GM21526 (cell line): ENCODE results near the gene HS3ST3A1.
"Not testable (repeated sequence)": the region's sequence is repeated elsewhere in the genome, so short reads cannot be mapped to it uniquely, and the experiment has no call there.

Experiments
- ATAC-seq: cut with Tn5 transposase; IDR thresholded peaks from one replicate; pipeline ENCODE4 v1.9.1; 2021; ENCODE audit warnings: moderate library complexity; ENCODE audit not compliant: unreplicated experiment, low FRiP score

HS3ST3A1 gene

GRCh38 chr17:13576661-13577526 lies 24.8 kb downstream of the HS3ST3A1 start:
- ATAC-seq, result no peak

GRCh38 chr17:13575922-13576419 lies 25.8 kb downstream of the HS3ST3A1 start:
- no peak for ATAC-seq

GRCh38 chr17:13575466-13575865 lies 26.3 kb downstream of the HS3ST3A1 start:
- ATAC-seq, result no peak

GRCh38 chr17:13572581-13572980 lies 29.1 kb downstream of the HS3ST3A1 start:
- ATAC-seq, result no peak

GRCh38 chr17:13569398-13570123 lies 32.2 kb downstream of the HS3ST3A1 start:
- no peak for ATAC-seq

GRCh38 chr17:13568582-13569397 lies 32.9 kb downstream of the HS3ST3A1 start:
- ATAC-seq, result no peak

- no peak for ATAC-seq
These were observed 37.9 kb downstream of the HS3ST3A1 start for GRCh38 chr17:13563866-13564265.

GRCh38 chr17:13562271-13562800 lies 39.4 kb downstream of the HS3ST3A1 start:
- ATAC-seq, result no peak

GRCh38 chr17:13561606-13562270 lies 40.0 kb downstream of the HS3ST3A1 start:
- no peak for ATAC-seq

- no peak for ATAC-seq
These were observed 40.8 kb downstream of the HS3ST3A1 start for GRCh38 chr17:13560935-13561334.

GRCh38 chr17:13558588-13558987 lies 43.1 kb downstream of the HS3ST3A1 start:
- ATAC-seq, result no peak

- ATAC-seq, result no peak
These were observed 44.7 kb downstream of the HS3ST3A1 start for GRCh38 chr17:13557077-13557476.

- no peak for ATAC-seq
These were observed 47.5 kb downstream of the HS3ST3A1 start for GRCh38 chr17:13554231-13554630.

GRCh38 chr17:13550291-13550690 lies 51.4 kb downstream of the HS3ST3A1 start:
- ATAC-seq, result no peak

GRCh38 chr17:13548576-13548975 lies 53.2 kb downstream of the HS3ST3A1 start:
- not testable (repeated sequence) for ATAC-seq

GRCh38 chr17:13546851-13547250 lies 54.9 kb downstream of the HS3ST3A1 start:
- ATAC-seq, result no peak

- ATAC-seq, result no peak
These were observed 55.8 kb downstream of the HS3ST3A1 start for GRCh38 chr17:13545941-13546340.

- no peak for ATAC-seq
These were observed 57.0 kb downstream of the HS3ST3A1 start for GRCh38 chr17:13544765-13545164.

- ATAC-seq, result no peak
These were observed 57.4 kb downstream of the HS3ST3A1 start for GRCh38 chr17:13544292-13544691.

- ATAC-seq, result no peak
These were observed 59.1 kb downstream of the HS3ST3A1 start for GRCh38 chr17:13542636-13543035.
